HCT116 (cell line): Measurements from ENCODE around the gene LEFTY2.

Source experiments
- CBX3 ChIP-seq: IDR thresholded peaks from 2 replicates; pipeline ENCODE4 v1.6.1; 2012; ENCODE audit warnings: low read depth
- CTCF ChIP-seq, 3 experiments: fragments of 200-600 bp in 1 of 3; sonication (generic) in 1 of 3; IDR thresholded peaks in 2 of 3; conservative IDR thresholded peaks in 1 of 3; 2 replicates each; pipeline ENCODE4 v1.5.1; 2012 to 2017; ENCODE audit warnings: low read depth in 2 of 3, low read length in 2 of 3, antibody characterized with exemption in 1 of 3, borderline replicate concordance in 1 of 3, control low read depth in 1 of 3, mild to moderate bottlenecking in 1 of 3, mixed read lengths in 1 of 3, mixed run types in 1 of 3, moderate library complexity in 1 of 3; ENCODE audit not compliant: insufficient read depth in 1 of 3
- ELF1 ChIP-seq: IDR thresholded peaks from 2 replicates; pipeline ENCODE4 v1.6.1; 2012; ENCODE audit warnings: low read depth, borderline replicate concordance
- EZH2 ChIP-seq: fragments of 200-600 bp; sonication (generic); IDR thresholded peaks from 2 replicates; pipeline ENCODE4 v1.6.1; 2017; ENCODE audit warnings: antibody characterized with exemption, mixed run types
- POLR2A ChIP-seq: IDR thresholded peaks from 2 replicates; pipeline ENCODE4 v1.7.0; 2011; ENCODE audit warnings: borderline replicate concordance; ENCODE audit not compliant: insufficient read depth, insufficient read length; ENCODE audit errors: extremely low read depth
- POLR2AphosphoS5 ChIP-seq: IDR thresholded peaks from 2 replicates; pipeline ENCODE4 v1.6.1; 2011; ENCODE audit warnings: mild to moderate bottlenecking, low read depth, low read length, moderate library complexity
- RAD21 ChIP-seq: IDR thresholded peaks from 2 replicates; pipeline ENCODE4 v1.6.1; 2012; ENCODE audit warnings: low read depth, mild to moderate bottlenecking
- REST ChIP-seq: IDR thresholded peaks from 2 replicates; pipeline ENCODE4 v1.6.1; 2012; ENCODE audit warnings: low read depth
- ZBTB33 ChIP-seq: IDR thresholded peaks from 2 replicates; pipeline ENCODE4 v1.6.1; 2011; ENCODE audit warnings: mild to moderate bottlenecking, low read length, moderate library complexity; ENCODE audit not compliant: insufficient replicate concordance; ENCODE audit errors: extremely low read depth
- ZFX ChIP-seq: fragments of 450-650 bp; IDR thresholded peaks from 2 replicates; pipeline ENCODE4 v1.6.1; 2017
- TF ChIP-seq, protein P1 (sequence below): IDR thresholded peaks from 2 replicates; pipeline ENCODE4 v1.6.1; 2012

GRCh38 chr1:225980005-225980836, 39.2 kb upstream of the LEFTY2 start:
- no peak for TF ChIP-seq CTCF (IDR thresholded peaks at IDR 0.05 in 2 of 3, conservative IDR thresholded peaks at IDR 0.05 in 1 of 3; ENCODE audit: borderline replicate concordance in 1 of 3, insufficient read depth in 1 of 3, low read depth in 2 of 3, low read length in 2 of 3)
- TF ChIP-seq ZFX, result no peak
- no peak for TF ChIP-seq EZH2
- TF ChIP-seq POLR2AphosphoS5, result no peak
- TF ChIP-seq, protein P1, sequence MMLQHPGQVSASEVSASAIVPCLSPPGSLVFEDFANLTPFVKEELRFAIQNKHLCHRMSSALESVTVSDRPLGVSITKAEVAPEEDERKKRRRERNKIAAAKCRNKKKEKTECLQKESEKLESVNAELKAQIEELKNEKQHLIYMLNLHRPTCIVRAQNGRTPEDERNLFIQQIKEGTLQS, result no peak
- no peak for TF ChIP-seq ZBTB33
- TF ChIP-seq RAD21, result no peak
- no peak for TF ChIP-seq ELF1
- TF ChIP-seq POLR2A, result no peak
- no peak for TF ChIP-seq REST
- TF ChIP-seq CBX3, result no peak
